Medulla oblongata (tissue), 1 donor: ENCODE measurements around the gene GORASP1.

Source experiments
- DNase-seq: peaks from one replicate; pipeline ENCODE4 v3.0.0-alpha.2; 2015; ENCODE audit errors: extremely low spot score

GORASP1 gene

DNA sequence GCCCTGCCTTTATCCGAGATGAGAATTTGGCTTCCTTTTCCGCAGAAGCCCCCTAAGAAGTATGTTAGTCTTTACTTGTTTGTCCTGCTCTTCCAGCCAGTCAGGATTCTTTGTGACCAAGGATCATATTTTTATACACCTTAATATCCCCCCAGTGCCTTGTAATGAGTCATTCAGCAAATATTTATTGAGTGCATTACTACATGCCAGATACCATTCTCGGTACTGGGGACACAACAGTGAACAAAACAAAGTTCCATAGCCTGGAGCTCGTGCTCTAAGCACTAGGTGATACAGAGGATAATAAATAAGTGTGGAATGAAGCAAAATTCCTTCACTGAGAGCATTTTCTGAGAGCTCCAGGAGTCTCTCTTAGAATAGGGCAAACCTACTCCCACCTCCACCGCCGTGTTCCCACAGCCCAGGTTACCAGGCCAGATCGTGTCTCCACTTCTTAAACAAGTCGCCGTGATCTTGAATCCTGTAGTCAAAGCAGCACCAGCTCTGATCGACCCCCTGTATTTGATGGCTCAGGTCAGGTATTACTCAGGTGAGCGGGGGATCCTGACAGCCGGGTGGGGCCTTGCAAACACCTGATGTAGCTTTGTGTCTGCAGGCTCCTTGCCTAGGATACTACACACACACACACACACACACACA, 18.5 kb upstream of the GORASP1 start:
- no peak for DNase-seq

- no peak for DNase-seq
These were observed 17.7 kb upstream of the GORASP1 start for GRCh38 chr3:39124876-39125840.

GRCh38 chr3:39122813-39123212, 15.4 kb upstream of the GORASP1 start:
- no peak for DNase-seq

DNA sequence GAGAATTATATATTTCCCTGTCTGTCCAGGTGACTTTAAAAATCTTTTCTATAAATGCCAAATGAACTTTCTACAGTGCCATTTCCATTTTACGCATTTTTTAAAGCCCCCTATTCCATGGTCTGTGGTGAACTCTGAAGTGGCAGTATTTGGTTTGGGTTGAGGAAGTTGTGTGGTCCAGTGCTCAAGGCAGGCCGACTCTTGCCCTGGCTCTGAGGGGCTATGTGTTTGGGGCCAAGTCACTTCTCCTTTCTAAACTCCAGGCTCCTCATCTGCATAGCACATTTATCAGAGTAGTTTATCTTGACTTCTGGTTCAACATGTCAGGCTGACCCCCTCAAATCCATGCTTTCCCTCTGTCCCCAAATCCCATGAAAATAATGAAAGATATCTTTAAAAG, 14.2 kb upstream of the GORASP1 start:
- no peak for DNase-seq

DNA sequence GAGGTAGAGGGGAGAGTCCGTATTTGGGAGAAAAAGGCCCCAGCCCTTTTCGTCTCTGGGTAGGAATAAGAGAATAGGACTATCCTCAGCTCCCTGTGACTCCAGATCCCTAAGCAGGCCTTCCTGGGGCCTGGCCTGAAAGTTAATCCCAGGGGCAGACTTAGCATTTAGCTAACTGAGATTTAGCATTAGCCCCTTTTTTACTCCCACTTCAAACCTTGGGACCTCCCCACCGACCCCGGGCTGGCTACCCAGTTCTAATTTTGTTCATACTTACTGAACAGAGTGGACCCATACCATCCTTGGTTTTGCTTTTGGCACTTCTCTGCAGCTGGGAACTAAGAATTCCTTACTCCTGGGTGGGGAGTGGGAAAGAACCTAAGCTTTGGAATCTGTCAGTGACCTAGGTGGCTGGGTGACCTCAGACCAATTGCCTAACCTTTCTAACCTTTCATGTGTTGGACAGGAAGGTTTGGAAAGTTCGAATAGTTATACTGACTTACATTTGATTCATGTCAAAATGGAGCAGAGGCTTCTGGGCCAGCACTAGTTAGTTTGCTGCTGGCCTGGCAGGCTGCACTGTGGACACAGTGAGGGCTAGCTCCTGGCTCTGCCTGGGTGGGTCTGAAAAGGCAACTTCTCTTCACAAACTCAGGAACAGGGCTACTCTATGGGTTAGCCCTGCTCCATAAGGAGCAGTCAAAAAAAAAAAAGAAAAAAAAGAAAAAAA, 11.7 kb upstream of the GORASP1 start:
- no peak for DNase-seq

GRCh38 chr3:39118079-39118478, 10.7 kb upstream of the GORASP1 start:
- no peak for DNase-seq

GRCh38 chr3:39115870-39116269, 8.4 kb upstream of the GORASP1 start:
- no peak for DNase-seq

DNA sequence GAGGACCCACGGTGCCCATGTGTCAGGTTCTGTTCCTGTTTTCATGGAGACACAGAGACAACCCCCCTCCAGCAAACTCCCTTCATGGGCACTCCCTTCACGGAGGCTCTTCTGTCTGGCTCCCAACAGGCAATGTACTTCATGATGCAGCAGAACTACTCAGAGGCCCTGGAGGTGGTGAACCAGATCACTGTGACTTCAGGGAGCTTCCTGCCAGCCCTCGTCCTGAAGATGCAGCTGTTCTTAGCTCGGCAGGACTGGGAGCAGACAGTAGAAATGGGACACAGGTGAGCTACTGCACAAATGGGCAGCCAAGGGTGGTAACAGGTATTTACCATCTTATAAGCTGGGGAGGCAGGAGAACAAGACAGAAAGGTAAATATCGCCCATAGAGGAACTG, 7.0 kb upstream of the GORASP1 start:
- DNase-seq: no peak

GRCh38 chr3:39113291-39113690, 5.9 kb upstream of the GORASP1 start:
- no peak for DNase-seq

- no peak for DNase-seq
These were observed 5.1 kb upstream of the GORASP1 start for GRCh38 chr3:39112535-39112934.

- DNase-seq: no peak
These were observed 4.7 kb upstream of the GORASP1 start for GRCh38 chr3:39112113-39112512.

DNA sequence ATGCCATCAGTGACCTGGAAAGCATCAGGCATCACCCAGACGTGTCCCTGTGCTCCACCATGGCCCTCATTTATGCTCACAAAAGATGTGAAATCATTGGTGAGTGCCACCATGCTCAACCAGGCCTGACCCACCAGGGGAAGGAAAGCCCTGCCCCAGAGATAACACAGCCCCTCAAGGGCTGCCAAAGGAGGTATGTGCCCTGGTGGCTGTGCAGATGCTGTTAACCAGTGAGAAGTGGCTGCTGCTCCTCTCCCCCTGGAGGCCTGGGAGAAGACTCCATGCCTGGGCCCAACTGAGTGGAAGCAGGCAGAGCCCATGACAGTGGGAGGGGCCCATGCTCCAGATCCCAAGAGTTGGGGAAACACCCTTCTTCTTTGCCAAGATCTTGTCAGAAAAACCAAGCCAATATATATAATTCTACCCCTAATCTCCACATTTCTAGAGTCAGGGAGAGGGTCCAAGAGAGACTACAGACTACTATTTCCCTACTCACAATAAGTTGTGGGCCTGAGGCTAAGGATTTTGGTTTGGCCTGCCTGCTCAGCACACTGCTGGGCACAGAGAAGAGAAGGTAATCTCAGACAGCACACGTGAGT, 2.7 kb upstream of the GORASP1 start:
- no peak for DNase-seq

- DNase-seq: no peak
These were observed 1.7 kb upstream of the GORASP1 start for GRCh38 chr3:39109086-39109485.

GRCh38 chr3:39108200-39108710, 828 bp upstream of the GORASP1 start:
- DNase-seq: peak; percentile 72

DNA sequence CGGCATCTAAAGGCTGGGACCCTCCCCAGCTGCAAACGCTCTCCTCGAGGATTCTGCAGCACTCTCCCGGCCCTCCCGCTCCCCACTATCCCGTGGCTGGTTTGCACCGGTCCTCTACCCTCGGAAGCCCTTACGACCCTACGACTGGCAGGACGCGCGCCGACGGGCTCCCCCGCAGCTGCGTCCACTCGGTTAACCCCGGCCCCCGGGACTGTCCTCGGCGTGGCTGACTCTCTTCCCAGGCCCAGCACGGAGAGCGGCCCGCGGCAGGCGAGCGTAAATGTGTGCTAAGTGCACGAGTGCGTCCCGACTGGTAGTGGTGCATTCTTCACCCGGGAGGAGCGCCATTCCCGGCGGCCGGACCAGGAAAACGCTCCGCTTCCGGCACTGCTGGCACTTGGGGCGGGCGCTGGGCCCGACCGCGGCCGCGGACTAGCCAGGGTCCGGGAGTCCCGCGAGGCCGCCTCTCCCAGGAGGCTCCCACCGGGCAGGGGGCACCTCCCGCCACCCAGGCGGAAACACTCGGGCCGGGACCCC, 508 bp downstream of the GORASP1 start:
- DNase-seq: peak; percentile 32

- DNase-seq: peak; percentile 38
These were observed 1.1 kb downstream of the GORASP1 start for GRCh38 chr3:39106281-39106811.

DNA sequence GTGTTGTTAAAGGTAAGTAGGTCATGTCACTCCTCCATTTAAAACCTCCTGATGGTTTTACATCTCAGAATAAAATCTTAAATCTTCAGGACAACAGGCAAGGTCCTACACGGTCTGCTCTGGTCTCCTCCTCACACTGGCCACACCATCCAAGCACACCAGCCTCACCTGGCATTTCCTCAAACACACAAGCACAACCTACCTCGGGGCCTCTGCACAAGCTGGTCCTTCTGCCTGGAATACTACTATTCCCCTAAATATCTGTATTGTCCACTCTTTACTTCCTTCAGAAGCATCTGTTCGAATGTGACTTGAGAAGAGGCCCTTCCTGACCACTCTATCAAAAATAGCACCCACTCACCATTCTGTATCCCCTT, 1.8 kb downstream of the GORASP1 start:
- no peak for DNase-seq

GRCh38 chr3:39104961-39105686, 2.3 kb downstream of the GORASP1 start:
- no peak for DNase-seq

GRCh38 chr3:39103791-39104552, 3.5 kb downstream of the GORASP1 start:
- peak; percentile 37 for DNase-seq

- no peak for DNase-seq
These were observed 4.1 kb downstream of the GORASP1 start for GRCh38 chr3:39103324-39103693.
